Liver (tissue), 3 donors: ENCODE data around the gene EIF4A2.

Experiments used
- ATF3 ChIP-seq: IDR thresholded peaks from 2 replicates; pipeline ENCODE4 v1.6.1; 2016; ENCODE audit warnings: antibody characterized with exemption
- CTCF ChIP-seq: fragments of 150-350 bp; IDR thresholded peaks from 2 replicates; pipeline ENCODE4 v1.5.1; 2017; ENCODE audit warnings: improper control_type of control experiment, low read depth, low read length; ENCODE audit not compliant: missing input control
- FOXA1 ChIP-seq: IDR thresholded peaks from 2 replicates; pipeline ENCODE4 v1.6.1; 2016; ENCODE audit warnings: antibody characterized with exemption
- REST ChIP-seq: IDR thresholded peaks from 2 replicates; pipeline ENCODE4 v1.6.1; 2016; ENCODE audit warnings: antibody characterized with exemption, mild to moderate bottlenecking
- YY1 ChIP-seq: IDR thresholded peaks from 2 replicates; pipeline ENCODE4 v1.6.1; 2016; ENCODE audit warnings: antibody characterized with exemption, mild to moderate bottlenecking
- ZBTB33 ChIP-seq: IDR thresholded peaks from 2 replicates; pipeline ENCODE4 v1.6.1; 2016; ENCODE audit warnings: antibody characterized with exemption
- donor health status: healthy.
- donor health status: healthy.

- TF ChIP-seq CTCF (no peak), ZBTB33 (no peak), YY1 (no peak), ATF3 (no peak), REST (no peak), FOXA1 (no peak)
Measured at GRCh38 chr3:186751480-186751879, 31.9 kb upstream of the EIF4A2 start.
